GM19035 (cell line): ENCODE measurements around the gene DMRTA2.
"Not testable (repeated sequence)": the region's sequence is repeated elsewhere in the genome, so short reads cannot be mapped to it uniquely, and the experiment has no call there.

ENCODE experiments used
- ATAC-seq: cut with Tn5 transposase; IDR thresholded peaks from one replicate; pipeline ENCODE4 v1.9.1; 2021; ENCODE audit not compliant: unreplicated experiment

The DMRTA2 gene

GRCh38 chr1:50393522-50394120 is 29.6 kb downstream of the DMRTA2 start:
- no peak for ATAC-seq

GRCh38 chr1:50381551-50381950 is 41.7 kb downstream of the DMRTA2 start:
- not testable (repeated sequence) for ATAC-seq

DNA sequence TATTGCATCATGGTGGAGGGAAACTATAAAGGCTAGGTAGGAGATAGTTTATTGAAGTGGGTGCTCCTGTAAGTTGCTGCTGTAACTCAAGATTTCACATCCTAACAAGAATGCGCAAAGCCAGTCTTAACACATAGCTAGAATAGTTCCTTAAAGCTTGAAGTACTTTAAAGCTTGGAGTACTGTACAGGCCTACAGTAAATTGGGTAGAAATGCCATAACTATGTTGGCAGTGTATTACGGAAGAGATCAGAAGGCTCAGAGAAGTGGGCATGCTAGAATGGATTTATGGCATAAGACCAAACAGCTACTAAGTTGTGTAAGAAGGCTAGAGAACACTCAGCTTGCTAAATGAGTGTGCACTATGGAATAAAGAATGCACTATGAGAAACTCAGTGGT is 44.5 kb downstream of the DMRTA2 start:
- ATAC-seq = no peak

- ATAC-seq = no peak
Measured at GRCh38 chr1:50373532-50373931, 49.7 kb downstream of the DMRTA2 start.

DNA sequence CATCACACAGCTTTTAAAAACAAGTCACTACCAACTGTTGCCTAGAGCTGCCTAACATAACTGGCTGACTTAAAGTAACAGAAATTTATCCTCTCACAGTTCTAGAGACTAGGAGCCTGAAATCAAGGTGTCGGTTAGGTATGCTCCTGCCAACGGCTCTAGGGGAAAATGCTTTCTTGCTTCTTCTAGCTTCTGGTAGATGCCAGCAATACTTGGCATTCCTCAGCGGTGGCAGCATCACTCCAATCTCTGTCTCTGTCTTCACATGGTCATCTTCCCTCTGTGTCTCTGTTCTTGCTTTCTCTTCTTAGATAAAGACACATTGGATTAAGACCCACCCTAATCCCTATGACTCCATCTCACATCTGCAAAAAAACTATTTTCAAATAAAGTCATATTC is 51.5 kb downstream of the DMRTA2 start:
- ATAC-seq = no peak

DNA sequence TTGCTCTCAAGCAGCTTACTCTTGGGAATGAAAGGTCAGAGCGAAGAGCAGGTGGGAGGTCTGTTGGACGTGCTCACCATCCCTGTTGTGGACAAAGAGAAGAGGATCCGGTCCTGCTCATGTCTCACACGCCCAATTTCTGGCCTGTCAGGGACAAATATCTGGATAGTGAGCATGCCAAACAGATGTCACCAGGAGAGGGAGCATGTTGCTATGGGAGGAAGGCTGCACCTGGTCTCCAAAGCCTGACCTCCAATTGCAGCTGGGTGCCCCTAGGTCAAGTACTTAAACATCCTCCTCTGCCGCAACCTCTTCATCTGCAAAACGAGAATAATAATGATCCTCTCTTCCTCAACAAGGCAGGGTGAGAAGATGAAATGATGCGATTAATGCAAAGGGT is 53.4 kb downstream of the DMRTA2 start:
- ATAC-seq = no peak

GRCh38 chr1:50369008-50369634 is 54.1 kb downstream of the DMRTA2 start:
- ATAC-seq = no peak

- ATAC-seq = no peak
Measured at GRCh38 chr1:50368179-50369007, 54.9 kb downstream of the DMRTA2 start.
